ENCODE measurements around the gene ZNF791. TPM values are rescaled to one million over a fixed set of nuclear protein-coding genes. Genes with fewer than 3 reads are reported as not detected.

ZNF791 gene
- total and polyA plus RNA-seq, 2 of the 13 experiments (the other 11 are each of a cell fraction or from before 2014, with no cell fraction given) = 12.8 to 17.4 TPM

DNA sequence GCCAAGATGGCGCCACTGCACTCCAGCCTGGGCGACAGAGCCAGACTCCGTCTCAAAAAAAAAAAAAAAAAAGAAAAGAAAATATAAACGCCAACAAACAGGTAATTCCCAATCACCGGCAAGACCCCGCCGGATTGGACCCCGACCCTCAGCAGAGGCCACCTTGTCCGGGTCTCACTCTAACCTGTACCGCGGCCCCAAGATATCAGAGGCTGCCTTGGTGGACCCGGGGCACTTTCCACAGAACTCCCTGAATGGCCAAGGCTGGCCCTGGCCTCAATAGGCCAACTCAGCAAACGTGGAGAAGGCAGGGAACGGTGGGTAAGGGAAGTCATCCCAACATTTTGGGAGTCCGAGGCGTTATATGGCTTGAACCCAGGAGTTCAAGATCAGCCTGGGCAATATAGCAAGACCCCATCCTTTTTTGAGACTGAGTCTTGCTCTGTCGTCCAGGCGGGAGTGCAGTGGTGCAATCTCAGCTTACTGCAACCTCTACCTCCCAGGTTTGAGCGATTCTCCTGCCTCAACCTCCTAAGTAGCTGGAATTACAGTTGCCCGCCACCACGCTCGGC lies 28.0 kb downstream of the ZNF791 start:
- H2AFZ ChIP-seq (ENCODE audit: low read length) = no peak overlapping the region
- H3K4me1 ChIP-seq (ENCODE audit: insufficient read depth, low read length) = peaks cover 11% of the 10 kb centered on the region; the same call in 1 of the 2 replicates
- CTCF ChIA-PET (ENCODE audit: low intra/inter-chr PET ratio, low total read pairs) = no interaction called here
- H3K4me3 ChIP-seq (replicated peaks in 1 of 3; ENCODE audit: insufficient read depth in 1 of 3, low read depth in 2 of 3, low read length in 3 of 3) = no peak overlapping the region
- H3K9ac ChIP-seq (ENCODE audit: insufficient read depth, low read depth, low read length) = no peak overlapping the region
- H3K79me2 ChIP-seq (ENCODE audit: insufficient read depth, low read length) = no peaks in the 10 kb centered on the region
- no peak for TF ChIP-seq ZNF572 (CRISPR knock-in tag; IDR thresholded peaks at IDR 0.05)
- TF ChIP-seq ZNF121 (CRISPR knock-in tag; IDR thresholded peaks at IDR 0.05) = peak; percentile 28; the same call in 1 of the 2 replicates
- H3K27me3 ChIP-seq (ENCODE audit: control insufficient read depth in 1 of 2, insufficient read depth in 2 of 2, low read length in 2 of 2) = no peaks in the 10 kb centered on the region
- FAIRE-seq (no peak), DNase-seq (ENCODE audit: low spot score) (no peak), ATAC-seq (no peak)
- no peak overlapping the region for H3K4me2 ChIP-seq (ENCODE audit: low read depth, low read length)
- BruUV-seq (replicated peaks) = no TSS peak
- POLR2A ChIA-PET = no interaction called here
- no peaks in the 10 kb centered on the region for H3K9me3 ChIP-seq (ENCODE audit: low read length)
- in situ Hi-C loops (cut with HindIII; ENCODE audit: extremely low pct_ligation_motif_present, low pct_unique_long_range_greater_than_20kb) = no loop called here
- H4K20me1 ChIP-seq (ENCODE audit: insufficient read depth, low read length) = no peaks in the 10 kb centered on the region
- H3K36me3 ChIP-seq (replicated peaks in 1 of 2; ENCODE audit: control insufficient read depth in 1 of 2, insufficient read depth in 2 of 2, low read length in 2 of 2) = no peaks in the 10 kb centered on the region
- 96% methylated on average over 22 of the region's 22 CpGs for WGBS (ENCODE audit: low lambda C conversion rate)
- H3K27ac ChIP-seq (ENCODE audit: extremely low read length, insufficient read depth, low read length) = no peak overlapping the region
- intact Hi-C loops (cut with micrococcal nuclease; ENCODE audit: unreplicated experiment) = no loop called here

GRCh38 chr19:12639901-12640613 lies 29.3 kb downstream of the ZNF791 start:
- Histone ChIP-seq H3K9me3 (ENCODE audit: low read length) (no peaks in the 10 kb centered on the region), H2AFZ (ENCODE audit: low read length) (peak overlapping the region; percentile 59), H3K27ac (ENCODE audit: extremely low read length, insufficient read depth, low read length) (peak overlapping the region; percentile 9), H3K4me2 (ENCODE audit: low read depth, low read length) (peak overlapping the region; percentile 69), H4K20me1 (ENCODE audit: insufficient read depth, low read length) (no peaks in the 10 kb centered on the region), H3K4me1 (ENCODE audit: insufficient read depth, low read length) (peaks cover 11% of the 10 kb centered on the region; the same call in 1 of the 2 replicates), H3K36me3 (replicated peaks in 1 of 2; ENCODE audit: control insufficient read depth in 1 of 2, insufficient read depth in 2 of 2, low read length in 2 of 2) (no peaks in the 10 kb centered on the region), H3K79me2 (ENCODE audit: insufficient read depth, low read length) (no peaks in the 10 kb centered on the region), H3K27me3 (ENCODE audit: control insufficient read depth in 1 of 2, insufficient read depth in 2 of 2, low read length in 2 of 2) (no peaks in the 10 kb centered on the region), H3K9ac (ENCODE audit: insufficient read depth, low read depth, low read length) (peak overlapping the region; percentile 59), H3K4me3 (replicated peaks in 1 of 3; ENCODE audit: insufficient read depth in 1 of 3, low read depth in 2 of 3, low read length in 3 of 3) (peak overlapping the region in 2 of 3 experiments; percentile 42 to 46; a peak in 5 of 6 replicates)
- POLR2A ChIA-PET = interaction anchor here (1.0 to 1.3 kb wide), 2 partner anchors 29 kb away, joined by 5 to 10 read pairs; partner anchors contain the start of genes ZNF490 and ZNF791
- BruUV-seq (replicated peaks) = TSS peak; percentile 55
- FAIRE-seq = peak; percentile 72
- CTCF ChIA-PET (ENCODE audit: low intra/inter-chr PET ratio, low total read pairs) = interaction anchor here (1.1 to 1.4 kb wide), 2 partner anchors 32 to 76 kb away, joined by 3 to 5 read pairs; no protein-coding TSS in a partner anchor
- DNase-seq (ENCODE audit: low spot score) = peak; percentile 67
- in situ Hi-C loops (cut with HindIII; ENCODE audit: extremely low pct_ligation_motif_present, low pct_unique_long_range_greater_than_20kb) = no loop called here
- 43% methylated on average over 29 of the region's 39 CpGs for WGBS (ENCODE audit: low lambda C conversion rate)
- intact Hi-C loops (cut with micrococcal nuclease; ENCODE audit: unreplicated experiment) = no loop called here
- ATAC-seq = peak; percentile 93
- TF ChIP-seq ZNF501 (CRISPR knock-in tag; IDR thresholded peaks at IDR 0.05) (0 out of 2 replicates have a peak, but pooled peaks have one; percentile 24), ZNF235 (CRISPR knock-in tag; IDR thresholded peaks at IDR 0.05; ENCODE audit: borderline replicate concordance) (0 out of 2 replicates have a peak, but pooled peaks have one; percentile 42), ZBTB7A (CRISPR knock-in tag; IDR thresholded peaks at IDR 0.05) (0 out of 2 replicates have a peak, but pooled peaks have one; percentile 6), POLR2G (IDR thresholded peaks at IDR 0.05; ENCODE audit: low read depth, low read length) (no peak), ZNF121 (CRISPR knock-in tag; IDR thresholded peaks at IDR 0.05) (peak; percentile 67), ZFX (CRISPR knock-in tag; IDR thresholded peaks at IDR 0.05; ENCODE audit: low read depth) (peak; percentile 57), KLF13 (CRISPR knock-in tag; IDR thresholded peaks at IDR 0.05) (0 out of 2 replicates have a peak, but pooled peaks have one; percentile 37)
- TF ChIP-seq, protein P1, sequence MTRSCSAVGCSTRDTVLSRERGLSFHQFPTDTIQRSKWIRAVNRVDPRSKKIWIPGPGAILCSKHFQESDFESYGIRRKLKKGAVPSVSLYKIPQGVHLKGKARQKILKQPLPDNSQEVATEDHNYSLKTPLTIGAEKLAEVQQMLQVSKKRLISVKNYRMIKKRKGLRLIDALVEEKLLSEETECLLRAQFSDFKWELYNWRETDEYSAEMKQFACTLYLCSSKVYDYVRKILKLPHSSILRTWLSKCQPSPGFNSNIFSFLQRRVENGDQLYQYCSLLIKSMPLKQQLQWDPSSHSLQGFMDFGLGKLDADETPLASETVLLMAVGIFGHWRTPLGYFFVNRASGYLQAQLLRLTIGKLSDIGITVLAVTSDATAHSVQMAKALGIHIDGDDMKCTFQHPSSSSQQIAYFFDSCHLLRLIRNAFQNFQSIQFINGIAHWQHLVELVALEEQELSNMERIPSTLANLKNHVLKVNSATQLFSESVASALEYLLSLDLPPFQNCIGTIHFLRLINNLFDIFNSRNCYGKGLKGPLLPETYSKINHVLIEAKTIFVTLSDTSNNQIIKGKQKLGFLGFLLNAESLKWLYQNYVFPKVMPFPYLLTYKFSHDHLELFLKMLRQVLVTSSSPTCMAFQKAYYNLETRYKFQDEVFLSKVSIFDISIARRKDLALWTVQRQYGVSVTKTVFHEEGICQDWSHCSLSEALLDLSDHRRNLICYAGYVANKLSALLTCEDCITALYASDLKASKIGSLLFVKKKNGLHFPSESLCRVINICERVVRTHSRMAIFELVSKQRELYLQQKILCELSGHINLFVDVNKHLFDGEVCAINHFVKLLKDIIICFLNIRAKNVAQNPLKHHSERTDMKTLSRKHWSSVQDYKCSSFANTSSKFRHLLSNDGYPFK (CRISPR knock-in tag; IDR thresholded peaks at IDR 0.05; ENCODE audit: borderline replicate concordance) = peak; percentile 41; the same call in 1 of the 2 replicates
- TF ChIP-seq, protein P2, sequence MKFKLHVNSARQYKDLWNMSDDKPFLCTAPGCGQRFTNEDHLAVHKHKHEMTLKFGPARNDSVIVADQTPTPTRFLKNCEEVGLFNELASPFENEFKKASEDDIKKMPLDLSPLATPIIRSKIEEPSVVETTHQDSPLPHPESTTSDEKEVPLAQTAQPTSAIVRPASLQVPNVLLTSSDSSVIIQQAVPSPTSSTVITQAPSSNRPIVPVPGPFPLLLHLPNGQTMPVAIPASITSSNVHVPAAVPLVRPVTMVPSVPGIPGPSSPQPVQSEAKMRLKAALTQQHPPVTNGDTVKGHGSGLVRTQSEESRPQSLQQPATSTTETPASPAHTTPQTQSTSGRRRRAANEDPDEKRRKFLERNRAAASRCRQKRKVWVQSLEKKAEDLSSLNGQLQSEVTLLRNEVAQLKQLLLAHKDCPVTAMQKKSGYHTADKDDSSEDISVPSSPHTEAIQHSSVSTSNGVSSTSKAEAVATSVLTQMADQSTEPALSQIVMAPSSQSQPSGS (CRISPR knock-in tag; IDR thresholded peaks at IDR 0.05) = 0 out of 2 replicates have a peak, but pooled peaks have one; percentile 12
